GM21515 (cell line): ENCODE measurements around the gene TNNC1.

Source experiments
- ATAC-seq: cut with Tn5 transposase; IDR thresholded peaks from one replicate; pipeline ENCODE4 v1.9.1; 2021; ENCODE audit not compliant: unreplicated experiment

TNNC1 gene

DNA sequence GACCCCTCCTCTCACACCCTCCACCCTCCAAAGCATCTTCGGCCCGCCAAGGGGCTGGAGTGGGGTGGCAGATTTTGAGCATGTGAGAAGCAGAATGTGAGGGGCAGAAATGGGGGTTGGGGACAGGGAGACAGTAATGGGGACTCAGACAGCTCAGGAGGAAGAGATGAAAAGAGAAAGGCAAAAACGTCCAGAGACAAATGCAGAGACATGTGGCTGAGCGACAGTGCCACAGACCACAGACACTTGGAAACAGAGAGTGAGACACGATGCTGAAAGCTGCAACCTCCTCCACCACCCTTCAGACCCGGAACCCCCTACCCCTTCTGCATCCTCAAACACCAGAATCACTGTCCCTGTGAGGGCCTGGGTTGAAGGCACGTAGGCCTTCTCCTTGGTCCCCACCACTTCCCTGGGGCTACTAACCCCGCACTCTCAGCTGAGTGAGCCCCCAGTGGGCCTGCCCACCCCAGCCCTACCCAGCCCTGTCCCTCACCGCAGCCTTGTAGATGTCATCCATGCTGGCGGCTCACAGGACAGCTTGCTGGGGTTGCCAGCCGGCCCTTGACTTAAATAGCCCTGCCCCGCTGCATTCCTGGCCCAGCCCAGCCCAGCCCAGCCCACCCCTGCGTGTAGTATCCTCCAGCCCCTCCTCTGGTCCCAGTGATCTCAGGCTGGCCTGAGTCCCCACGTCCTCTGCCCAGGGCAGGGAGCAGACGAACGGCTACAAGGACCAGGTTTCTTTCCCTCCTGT is at the start of gene TNNC1:
TSS of gene TNNC1 (minus strand) at position 546 of the 754 bp plus-strand sequence. CDS start at position 520, 26 bp downstream.
- ATAC-seq: no peak

DNA sequence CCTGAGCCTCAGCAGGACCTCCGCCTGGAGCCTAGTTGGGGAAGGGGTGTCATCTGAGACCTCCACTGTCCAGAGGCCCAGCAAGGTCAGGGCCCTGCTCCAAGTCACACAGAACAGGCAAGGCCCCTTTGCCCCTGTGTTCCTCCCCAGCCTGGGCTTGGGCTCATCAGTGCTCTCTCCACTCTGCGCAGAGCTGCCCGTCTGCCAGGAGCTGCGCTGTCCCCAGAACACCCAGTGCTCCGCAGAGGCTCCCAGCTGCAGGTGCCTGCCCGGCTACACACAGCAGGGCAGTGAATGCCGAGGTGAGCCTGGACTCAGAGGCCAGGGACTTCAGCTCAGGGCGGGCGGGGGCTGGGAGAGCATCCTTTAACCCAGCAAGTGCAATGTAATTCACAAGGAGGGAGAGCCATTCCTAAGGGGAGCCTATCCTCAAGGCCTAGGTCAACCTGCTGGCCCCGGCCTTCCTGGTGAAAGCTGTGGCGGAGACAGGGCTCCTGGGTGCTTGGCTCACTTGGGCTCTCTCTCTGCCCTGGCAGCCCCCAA is 49.0 kb upstream of the TNNC1 start:
- ATAC-seq: no peak

DNA sequence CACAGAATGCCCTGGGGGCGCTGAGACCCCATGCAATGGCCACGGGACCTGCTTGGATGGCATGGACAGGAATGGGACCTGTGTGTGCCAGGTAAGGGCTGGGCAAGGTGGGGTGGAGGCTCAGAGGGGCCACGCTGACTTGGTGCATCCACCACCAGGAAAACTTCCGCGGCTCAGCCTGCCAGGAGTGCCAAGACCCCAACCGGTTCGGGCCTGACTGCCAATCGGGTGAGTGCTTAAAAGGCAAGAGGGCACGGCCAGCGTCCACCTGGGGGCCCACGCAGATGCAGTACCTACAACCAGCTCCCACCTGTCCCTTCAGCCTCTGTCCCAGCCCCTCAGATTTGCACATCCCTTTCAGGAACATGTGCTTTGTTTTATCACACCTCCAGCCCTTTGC is 48.2 kb upstream of the TNNC1 start:
- ATAC-seq: no peak

DNA sequence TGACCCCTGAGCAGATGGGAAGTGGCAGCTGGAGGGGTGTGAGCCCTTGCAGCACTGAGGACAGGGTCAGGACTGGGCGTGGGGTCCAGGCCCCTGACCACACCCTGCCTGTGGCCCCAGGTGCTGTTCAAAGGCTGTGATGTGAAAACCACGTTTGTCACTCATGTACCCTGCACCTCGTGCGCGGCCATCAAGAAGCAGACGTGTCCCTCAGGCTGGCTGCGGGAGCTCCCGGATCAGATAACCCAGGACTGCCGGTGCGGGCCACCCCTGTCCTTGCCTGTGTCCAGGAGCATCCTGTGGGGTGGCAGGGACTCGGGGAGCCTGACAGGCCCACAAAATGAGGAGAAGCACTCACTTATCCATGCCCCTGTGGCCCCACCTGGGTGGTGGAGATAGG is 47.2 kb upstream of the TNNC1 start:
- no peak for ATAC-seq

DNA sequence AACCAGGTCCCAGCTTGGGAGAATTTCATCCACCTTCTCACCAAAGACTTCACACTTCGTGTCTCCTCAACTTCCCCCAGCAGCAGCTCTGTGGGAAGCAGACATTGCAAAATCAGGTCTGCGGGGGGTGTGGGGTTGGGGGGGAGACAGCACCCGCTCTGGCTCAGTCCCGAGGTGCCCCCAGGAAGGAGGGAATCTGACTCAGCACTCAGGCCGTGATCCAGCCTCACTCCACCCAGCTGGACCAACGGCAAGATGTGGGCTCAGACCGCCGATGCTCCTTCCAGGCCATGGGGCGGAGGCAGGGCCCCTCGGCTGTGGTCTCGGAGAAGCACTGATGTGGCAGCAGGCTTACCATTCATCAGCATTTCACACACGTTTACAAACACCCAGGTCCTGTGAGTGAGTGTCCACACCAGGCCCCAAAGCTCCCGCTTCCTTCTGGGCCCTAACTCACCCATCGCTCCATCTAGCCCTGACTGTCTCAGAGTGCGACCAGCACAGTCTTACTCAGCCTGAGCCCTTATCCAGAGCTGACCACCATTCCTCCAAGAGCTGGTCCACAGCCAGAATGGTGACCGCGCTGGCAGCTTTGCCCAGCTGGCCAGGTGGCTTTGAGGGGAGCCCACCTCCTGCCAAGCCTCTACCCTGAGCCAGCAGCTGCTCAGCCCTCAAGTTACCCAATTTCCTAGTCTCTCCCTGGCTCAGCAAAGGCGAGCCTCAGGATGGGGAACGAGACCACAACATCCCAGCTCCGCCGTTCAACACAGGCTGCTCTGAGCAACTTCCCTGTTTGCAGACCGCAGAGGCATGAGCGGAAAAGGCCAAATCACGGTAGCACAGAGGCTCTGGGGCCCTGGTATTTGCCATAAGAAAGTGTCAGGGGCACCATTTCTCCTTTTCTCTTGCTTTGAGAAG is 44.6 kb upstream of the TNNC1 start:
- ATAC-seq: no peak

DNA sequence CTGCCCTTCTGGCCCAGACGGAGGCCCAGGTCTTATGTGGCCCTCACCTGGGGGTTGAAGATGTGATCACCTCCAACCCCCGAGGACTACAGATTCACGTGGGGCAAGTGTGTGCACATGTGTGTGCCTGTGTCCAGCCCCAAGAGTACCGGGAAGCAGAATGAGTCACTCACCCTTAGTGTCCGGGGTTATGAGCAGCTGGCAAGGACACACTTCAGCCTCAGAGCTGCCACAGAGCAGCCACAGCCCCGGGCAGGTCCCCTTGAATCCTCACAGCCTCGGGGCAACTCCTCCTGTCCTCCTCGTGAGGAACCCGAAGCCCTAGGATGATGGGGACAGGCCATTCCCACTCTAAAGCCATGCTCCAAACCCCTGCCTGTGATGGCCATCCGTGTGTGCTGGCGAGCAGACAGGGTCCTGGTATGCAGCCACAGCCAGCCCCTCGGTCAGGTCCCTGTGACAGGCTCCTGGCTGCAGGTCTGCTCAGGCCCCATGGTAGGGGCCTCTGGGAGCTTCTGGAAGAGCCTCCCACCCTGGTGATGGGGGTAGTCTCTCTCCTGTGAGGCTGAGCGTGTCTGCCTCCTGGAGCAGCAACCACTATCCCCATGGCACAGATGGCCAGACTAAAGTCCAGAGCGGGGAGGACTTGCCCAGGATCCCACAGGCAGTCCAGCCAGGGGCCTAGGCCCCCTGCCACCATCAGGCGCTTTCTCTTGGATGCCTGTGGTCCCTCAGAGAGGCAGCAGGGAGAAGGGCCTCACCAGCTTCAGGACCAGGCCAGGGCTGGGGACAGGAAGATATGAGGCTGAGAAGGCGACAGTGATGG is 42.1 kb upstream of the TNNC1 start:
- ATAC-seq: no peak

DNA sequence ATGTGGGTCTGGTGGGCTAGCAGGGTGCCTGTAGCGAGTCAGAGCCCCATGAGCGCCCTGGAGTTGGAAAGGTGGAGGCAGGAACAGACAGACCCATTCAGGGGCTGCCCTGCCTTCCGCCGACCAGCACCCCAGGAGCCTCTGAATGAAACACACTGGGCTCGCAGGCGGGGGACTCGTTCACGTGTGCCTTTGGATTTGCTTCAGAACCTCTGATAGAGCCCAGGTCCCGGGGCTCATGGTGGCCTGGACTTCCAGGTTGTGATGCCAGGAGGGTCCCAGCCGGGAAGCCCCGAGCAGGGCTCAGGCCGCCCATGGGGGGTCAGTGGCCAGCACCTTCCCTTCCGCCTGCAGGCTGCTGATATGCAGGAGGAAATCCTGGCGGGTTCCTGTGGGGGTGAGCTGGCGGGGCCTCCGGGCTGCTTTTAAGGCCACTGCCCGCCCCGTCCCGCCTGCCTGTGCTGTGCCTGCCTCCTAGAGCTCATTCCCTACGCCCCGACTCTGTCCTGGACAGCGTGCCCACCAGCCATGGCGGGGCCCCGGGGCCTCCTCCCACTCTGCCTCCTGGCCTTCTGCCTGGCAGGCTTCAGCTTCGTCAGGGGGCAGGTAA is 41.1 kb upstream of the TNNC1 start, which contains the start of gene STAB1:
TSS of gene STAB1 (plus strand) at position 453 of the 610 bp plus-strand sequence. CDS start at position 529, 76 bp downstream.
- ATAC-seq: no peak

DNA sequence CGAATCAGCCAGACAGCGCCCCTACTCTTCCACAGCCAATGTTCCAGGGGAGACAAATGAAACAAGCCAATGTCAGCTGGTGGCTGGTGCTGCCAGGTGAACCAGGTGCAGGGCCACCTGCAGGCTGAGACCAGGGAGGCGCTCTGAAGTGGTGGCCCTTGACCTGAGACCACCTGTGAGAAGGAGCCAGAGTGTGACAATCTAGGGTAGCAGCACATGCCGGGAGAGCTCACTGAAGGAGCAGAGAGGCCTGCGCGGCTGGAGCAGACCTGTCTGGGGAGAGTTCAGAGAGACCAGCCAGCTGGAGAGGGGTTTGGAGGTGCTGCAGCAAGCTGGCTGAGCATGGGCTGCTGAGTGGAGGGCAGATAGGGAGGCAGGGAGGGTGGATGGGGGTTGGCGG is 40.6 kb upstream of the TNNC1 start:
- ATAC-seq: no peak

DNA sequence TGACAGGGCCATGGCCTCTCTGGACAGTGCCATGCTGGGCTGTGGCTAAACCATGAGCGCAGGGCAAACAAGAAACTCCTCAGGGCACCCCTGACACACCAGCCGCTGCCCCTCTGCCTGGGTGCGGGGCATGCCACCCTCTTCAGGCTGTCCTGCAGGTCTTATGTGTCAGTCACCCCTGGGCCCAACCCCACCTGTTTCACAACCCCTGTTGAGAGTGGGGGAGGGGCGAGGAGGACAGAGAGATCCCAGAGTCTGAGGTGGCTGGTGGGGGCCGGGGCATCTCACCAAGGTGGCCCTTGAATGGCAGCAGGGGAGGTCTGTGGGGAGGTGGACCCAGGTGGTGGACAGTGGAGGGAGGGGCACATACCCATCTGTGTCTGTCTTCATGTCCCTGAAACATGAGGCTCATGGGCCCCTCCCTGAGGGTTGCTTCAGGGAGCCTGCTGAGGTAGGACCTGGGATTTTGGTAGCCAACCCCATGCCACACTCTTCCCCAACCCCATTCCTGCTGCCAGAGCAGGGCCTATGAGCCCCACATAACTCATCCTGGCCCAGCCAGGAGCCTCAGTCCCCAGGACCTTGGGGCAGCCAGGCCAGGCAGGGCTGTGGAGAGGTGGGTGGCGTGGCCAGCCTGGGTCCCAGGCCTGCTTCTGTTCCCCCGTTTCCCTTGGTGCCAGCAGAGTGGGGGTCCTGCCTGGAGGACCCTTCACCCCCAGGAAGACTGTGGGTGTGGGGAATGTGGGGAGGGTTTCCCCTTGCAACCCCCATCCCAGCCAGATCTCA is 39.6 kb upstream of the TNNC1 start:
- ATAC-seq: no peak

DNA sequence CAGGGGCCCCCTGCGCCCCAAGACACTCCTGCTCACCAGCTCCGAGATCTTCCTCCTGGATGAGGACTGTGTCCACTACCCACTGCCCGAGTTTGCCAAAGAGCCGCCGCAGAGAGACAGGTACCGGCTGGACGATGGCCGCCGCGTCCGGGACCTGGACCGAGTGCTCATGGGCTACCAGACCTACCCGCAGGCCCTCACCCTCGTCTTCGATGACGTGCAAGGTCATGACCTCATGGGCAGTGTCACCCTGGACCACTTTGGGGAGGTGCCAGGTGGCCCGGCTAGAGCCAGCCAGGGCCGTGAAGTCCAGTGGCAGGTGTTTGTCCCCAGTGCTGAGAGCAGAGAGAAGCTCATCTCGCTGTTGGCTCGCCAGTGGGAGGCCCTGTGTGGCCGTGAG is 38.2 kb upstream of the TNNC1 start:
- no peak for ATAC-seq

DNA sequence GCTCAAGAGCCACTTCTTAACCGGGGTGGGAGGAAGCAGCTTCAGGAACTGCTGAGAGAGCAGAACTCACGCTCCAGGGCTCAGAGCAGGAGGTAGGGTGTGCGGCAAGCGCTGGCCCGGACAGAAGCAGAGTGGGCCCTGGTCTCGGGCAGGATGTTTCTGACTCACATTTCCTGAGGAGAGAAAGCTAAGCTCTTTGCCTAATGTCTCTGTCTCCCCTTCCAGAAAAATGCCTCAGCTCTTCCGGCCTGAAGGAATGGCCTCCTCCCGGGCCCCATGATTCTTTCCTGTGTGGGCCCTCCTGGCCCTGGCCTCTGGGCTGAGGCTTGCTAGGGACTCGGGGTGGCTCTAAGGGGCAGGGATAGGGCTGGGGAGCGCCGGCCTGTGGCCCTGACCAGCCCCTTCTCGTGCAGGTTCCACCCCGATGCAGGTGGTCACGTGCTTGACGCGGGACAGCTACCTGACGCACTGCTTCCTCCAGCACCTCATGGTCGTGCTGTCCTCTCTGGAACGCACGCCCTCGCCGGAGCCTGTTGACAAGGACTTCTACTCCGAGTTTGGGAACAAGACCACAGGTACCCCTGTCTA is 37.2 kb upstream of the TNNC1 start:
- no peak for ATAC-seq

DNA sequence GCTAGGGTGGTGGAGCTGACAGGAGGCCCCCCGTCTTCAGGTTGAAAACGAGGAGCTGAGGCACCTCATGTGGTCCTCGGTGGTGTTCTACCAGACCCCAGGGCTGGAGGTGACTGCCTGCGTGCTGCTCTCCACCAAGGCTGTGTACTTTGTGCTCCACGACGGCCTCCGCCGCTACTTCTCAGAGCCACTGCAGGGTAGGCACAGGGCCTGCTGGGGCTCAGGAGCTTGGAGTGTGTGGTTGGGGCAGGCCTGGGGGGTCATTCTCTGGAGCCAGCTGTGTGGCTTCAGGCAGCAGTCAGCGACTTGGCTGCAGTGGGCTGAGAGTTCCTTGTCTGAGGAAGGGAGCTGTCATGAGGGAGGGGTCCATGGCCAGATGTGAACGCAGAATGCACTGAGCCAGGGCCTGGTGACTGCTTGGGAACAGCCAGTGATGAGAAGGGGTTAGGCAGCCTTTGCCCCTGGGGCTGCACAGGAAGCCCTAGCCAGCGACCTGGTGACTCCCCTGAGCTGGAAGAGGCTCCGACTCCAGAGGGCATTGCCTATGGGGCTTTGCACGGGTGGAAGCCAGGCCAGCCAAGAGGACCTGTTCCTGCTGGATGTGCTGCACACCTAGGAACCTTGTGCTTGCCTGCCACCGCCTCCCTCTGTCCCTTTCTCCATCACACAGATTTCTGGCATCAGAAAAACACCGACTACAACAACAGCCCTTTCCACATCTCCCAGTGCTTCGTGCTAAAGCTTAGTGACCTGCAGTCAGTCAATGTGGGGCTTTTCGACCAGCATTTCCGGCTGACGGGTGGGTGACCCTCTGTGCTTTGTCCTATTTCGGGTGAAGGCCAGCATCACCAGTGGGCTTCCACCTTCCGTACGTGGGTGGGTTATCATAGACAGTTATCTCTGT is 36.4 kb upstream of the TNNC1 start:
- no peak for ATAC-seq

DNA sequence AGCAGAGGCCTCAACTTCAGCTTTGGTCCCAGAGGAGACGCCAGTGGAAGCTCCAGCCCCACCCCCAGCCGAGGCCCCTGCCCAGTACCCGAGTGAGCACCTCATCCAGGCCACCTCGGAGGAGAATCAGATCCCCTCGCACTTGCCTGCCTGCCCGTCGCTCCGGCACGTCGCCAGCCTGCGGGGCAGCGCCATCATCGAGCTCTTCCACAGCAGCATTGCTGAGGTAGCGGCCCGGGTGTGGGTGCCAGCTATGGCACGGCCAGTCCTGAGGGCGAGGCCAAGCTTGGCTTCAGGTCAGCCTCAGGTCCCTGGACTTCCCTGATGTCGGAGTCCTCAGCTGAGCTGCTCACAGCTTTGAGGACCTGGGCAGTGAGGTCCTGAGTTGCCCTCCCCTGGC is 35.6 kb upstream of the TNNC1 start:
- ATAC-seq: no peak

DNA sequence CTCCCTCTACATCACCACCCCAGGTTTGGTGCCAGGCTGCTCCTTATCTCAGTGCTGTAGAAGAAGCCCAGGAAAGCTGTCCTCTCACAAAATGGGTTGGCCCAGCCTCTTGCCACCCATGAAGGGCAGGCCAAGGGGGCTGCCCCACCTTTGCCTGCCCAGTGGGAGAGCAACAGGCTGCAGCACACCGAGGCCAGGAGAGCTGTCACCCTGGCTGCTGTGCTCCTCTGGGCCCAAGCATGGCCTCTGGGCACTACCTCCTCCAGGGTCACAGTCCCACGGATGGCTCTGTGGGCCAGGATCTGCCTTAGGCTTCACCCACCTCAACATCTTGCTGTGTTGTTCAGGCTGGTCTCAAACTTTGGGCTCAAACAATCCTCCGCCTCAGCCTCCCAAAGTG is 34.9 kb upstream of the TNNC1 start:
- ATAC-seq: no peak

DNA sequence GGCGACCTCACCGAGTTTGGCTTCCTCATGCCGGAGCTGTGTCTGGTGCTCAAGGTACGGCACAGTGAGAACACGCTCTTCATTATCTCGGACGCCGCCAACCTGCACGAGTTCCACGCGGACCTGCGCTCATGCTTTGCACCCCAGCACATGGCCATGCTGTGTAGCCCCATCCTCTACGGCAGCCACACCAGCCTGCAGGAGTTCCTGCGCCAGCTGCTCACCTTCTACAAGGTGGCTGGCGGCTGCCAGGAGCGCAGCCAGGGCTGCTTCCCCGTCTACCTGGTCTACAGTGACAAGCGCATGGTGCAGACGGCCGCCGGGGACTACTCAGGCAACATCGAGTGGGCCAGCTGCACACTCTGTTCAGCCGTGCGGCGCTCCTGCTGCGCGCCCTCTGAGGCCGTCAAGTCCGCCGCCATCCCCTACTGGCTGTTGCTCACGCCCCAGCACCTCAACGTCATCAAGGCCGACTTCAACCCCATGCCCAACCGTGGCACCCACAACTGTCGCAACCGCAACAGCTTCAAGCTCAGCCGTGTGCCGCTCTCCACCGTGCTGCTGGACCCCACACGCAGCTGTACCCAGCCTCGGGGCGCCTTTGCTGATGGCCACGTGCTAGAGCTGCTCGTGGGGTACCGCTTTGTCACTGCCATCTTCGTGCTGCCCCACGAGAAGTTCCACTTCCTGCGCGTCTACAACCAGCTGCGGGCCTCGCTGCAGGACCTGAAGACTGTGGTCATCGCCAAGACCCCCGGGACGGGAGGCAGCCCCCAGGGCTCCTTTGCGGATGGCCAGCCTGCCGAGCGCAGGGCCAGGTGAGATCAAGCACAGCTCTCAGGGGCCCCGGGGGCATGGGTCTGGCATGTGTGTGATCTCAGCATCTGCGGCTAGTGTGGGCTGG is 34.2 kb upstream of the TNNC1 start:
- ATAC-seq: no peak

DNA sequence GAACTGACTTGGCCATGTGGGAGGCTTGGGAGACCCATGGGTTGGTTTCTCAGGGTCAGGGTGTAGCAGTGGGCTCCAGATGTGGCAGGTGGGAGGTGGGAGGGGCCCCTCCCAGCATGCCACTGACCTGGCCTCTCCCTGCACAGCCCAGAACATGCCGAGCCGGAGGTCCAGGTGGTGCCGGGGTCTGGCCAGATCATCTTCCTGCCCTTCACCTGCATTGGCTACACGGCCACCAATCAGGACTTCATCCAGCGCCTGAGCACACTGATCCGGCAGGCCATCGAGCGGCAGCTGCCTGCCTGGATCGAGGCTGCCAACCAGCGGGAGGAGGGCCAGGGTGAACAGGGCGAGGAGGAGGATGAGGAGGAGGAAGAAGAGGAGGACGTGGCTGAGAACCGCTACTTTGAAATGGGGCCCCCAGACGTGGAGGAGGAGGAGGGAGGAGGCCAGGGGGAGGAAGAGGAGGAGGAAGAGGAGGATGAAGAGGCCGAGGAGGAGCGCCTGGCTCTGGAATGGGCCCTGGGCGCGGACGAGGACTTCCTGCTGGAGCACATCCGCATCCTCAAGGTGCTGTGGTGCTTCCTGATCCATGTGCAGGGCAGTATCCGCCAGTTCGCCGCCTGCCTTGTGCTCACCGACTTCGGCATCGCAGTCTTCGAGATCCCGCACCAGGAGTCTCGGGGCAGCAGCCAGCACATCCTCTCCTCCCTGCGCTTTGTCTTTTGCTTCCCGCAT is 33.4 kb upstream of the TNNC1 start:
- no peak for ATAC-seq
